Activated T-cell treated with anti-CD3 and anti-CD28 coated beads, Interleukin-2, amount 50 U/mL, for 24 hours (primary cell): ENCODE measurements around the gene NEGR1.

Experiments used
- DNase-seq: peaks from one replicate; pipeline ENCODE4 v3.0.0-alpha.2; 2020
- H3K27ac Mint-ChIP-seq: 2 replicates; pipeline ENCODE4 v1.8.0; 2020; ENCODE audit warnings: mild to moderate bottlenecking, mixed read lengths
- H3K27me3 Mint-ChIP-seq: 2 replicates; pipeline ENCODE4 v1.8.0; 2020; ENCODE audit warnings: mixed read lengths
- H3K36me3 Mint-ChIP-seq: 2 replicates; pipeline ENCODE4 v1.8.0; 2020; ENCODE audit warnings: low read depth, mixed read lengths
- H3K4me1 Mint-ChIP-seq: 2 replicates; pipeline ENCODE4 v1.8.0; 2020; ENCODE audit warnings: low read depth, mixed read lengths
- H3K4me3 Mint-ChIP-seq: 2 replicates; pipeline ENCODE4 v1.8.0; 2020; ENCODE audit warnings: mild to moderate bottlenecking, moderate library complexity, mixed read lengths
- H3K9me3 Mint-ChIP-seq: 2 replicates; pipeline ENCODE4 v1.8.0; 2020; ENCODE audit warnings: mixed read lengths

Gene NEGR1

DNA sequence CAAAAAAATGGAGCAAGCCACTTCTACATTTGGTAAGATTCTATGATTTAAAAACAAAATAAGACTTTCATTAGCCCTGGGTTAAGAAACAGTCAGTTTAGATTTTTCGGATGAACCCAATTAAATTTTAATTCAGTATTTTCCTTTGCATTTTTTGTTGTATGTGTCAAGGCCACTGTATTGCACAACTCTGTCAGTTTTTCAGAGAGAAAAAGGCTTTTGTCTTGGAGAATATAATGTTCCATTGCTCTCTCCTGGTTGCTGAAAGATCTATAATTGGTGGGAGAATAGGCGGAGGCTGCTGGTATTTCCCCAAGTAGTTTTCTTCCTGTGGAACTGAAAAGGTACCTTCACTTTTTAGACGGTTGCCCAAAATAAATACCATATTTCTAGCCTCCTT, 84.6 kb downstream of the NEGR1 start:
- H3K36me3 Mint-ChIP-seq, result no peaks in the 10 kb centered on the region
- H3K4me3 Mint-ChIP-seq, result no peak overlapping the region
- H3K27me3 Mint-ChIP-seq, result no peaks in the 10 kb centered on the region
- H3K9me3 Mint-ChIP-seq, result no peaks in the 10 kb centered on the region
- no peaks in the 10 kb centered on the region for H3K4me1 Mint-ChIP-seq
- DNase-seq, result no peak
- H3K27ac Mint-ChIP-seq, result no peak overlapping the region

DNA sequence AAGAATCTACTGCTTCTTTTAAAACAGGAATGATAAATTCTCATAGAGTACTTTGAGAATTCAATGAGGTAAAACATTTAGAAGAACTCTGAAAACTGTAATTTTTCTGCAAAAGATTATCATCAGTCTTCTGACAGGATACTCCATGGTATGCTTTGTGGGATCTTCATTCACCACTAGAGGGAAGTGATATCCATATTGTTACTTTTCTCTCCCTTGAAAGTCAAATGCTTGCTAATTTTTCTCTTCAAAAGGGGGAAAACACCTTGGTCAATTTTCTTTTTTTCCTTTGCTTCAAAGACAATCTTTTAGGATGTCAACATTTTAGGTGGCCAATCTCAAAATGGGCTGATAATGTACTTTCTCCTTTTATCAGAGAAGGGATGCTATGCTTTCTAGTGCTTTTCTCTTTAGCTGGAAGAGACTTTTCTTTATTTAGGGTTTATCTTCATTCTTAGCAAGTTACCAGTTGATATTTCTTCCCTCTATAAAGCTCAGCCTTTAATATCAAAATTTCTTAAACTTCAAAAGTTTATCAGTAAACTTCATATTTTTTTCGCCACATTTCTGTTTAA, 95.5 kb downstream of the NEGR1 start:
- Mint-ChIP-seq H3K9me3 (no peaks in the 10 kb centered on the region), H3K4me1 (no peaks in the 10 kb centered on the region), H3K27me3 (no peaks in the 10 kb centered on the region), H3K4me3 (no peak overlapping the region), H3K36me3 (no peaks in the 10 kb centered on the region), H3K27ac (no peak overlapping the region)
- no peak for DNase-seq

DNA sequence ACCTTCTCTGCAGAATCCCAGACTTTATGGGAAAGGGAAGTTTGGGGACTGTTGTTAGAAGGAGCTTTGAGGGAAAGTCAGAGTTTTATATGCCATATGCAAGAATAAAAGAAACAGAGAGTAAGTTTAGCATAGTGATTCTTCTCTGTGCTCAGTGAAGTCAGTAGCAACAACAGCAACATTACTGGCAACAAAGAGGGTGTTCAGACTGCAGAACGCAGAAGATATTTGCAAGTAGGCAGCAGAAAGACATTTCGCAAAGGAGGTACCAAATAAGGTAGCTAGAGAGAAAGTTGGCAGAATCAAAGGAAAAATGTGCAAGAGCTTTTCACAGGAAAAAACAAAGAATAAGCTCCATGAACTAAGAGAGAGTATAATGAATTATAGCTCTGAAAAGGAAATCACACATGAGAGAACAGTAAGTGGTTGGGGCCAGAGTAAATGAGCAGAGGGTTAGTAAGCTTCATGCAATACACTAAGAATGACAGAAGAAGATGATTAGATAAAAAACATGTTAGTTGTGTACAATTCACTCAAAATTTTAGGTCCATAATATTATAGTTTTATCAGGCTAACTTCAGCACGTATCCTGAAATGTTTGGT, 98.1 kb downstream of the NEGR1 start:
- Mint-ChIP-seq H3K9me3 (no peaks in the 10 kb centered on the region), H3K27ac (no peak overlapping the region), H3K4me1 (no peaks in the 10 kb centered on the region), H3K27me3 (no peaks in the 10 kb centered on the region), H3K36me3 (no peaks in the 10 kb centered on the region), H3K4me3 (no peak overlapping the region)
- DNase-seq, result no peak

DNA sequence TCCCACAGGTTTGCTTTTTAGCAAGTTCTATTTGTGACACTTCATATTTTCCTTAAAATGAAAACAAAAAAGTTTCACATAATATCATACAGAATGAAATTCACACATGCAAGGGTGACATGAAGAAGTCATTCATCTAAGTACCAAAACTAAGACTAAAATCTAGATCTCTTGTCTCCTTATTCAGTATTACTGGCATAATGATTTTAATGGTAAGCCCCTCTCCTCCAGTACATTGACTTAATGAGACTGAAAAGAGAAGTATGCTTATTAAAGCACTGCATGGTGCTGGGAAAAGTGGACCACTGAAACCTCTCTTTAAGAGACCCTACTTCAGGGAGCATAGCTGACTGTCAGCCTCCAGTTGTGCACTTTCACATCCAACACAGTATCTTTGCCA, 99.5 kb downstream of the NEGR1 start:
- H3K4me3 Mint-ChIP-seq, result no peak overlapping the region
- no peak overlapping the region for H3K27ac Mint-ChIP-seq
- no peaks in the 10 kb centered on the region for H3K9me3 Mint-ChIP-seq
- H3K36me3 Mint-ChIP-seq, result no peaks in the 10 kb centered on the region
- no peak for DNase-seq
- no peaks in the 10 kb centered on the region for H3K4me1 Mint-ChIP-seq
- H3K27me3 Mint-ChIP-seq, result no peaks in the 10 kb centered on the region

GRCh38 chr1:72178266-72178665, 104.1 kb downstream of the NEGR1 start:
- no peak overlapping the region for H3K4me3 Mint-ChIP-seq
- DNase-seq, result no peak
- no peaks in the 10 kb centered on the region for H3K9me3 Mint-ChIP-seq
- no peaks in the 10 kb centered on the region for H3K36me3 Mint-ChIP-seq
- no peak overlapping the region for H3K27ac Mint-ChIP-seq
- H3K4me1 Mint-ChIP-seq, result no peaks in the 10 kb centered on the region
- no peaks in the 10 kb centered on the region for H3K27me3 Mint-ChIP-seq

GRCh38 chr1:72177711-72178110, 104.6 kb downstream of the NEGR1 start:
- DNase-seq, result no peak
- Mint-ChIP-seq H3K4me1 (no peaks in the 10 kb centered on the region), H3K4me3 (no peak overlapping the region), H3K27me3 (no peaks in the 10 kb centered on the region), H3K27ac (no peak overlapping the region), H3K36me3 (no peaks in the 10 kb centered on the region), H3K9me3 (no peaks in the 10 kb centered on the region)

DNA sequence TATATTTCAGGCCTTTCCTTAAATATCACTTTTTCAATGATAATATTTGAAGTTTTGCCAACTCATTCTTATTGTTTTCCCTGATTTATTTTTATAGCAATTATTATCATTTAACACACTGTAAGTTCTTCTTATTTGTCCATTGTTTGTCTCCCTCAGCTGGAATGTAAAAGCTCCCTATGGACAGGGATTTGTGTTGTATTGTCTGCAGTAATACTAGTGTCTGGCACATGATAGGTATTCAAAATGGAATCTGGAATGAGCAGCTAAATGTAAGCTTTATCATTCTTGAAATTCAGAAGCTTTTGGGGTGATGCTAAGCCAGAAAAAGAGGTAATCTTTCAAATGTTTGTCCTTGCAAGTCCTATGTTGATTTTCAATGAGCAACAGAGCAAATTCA, 112.1 kb downstream of the NEGR1 start:
- DNase-seq, result no peak
- Mint-ChIP-seq H3K4me3 (no peak overlapping the region), H3K27me3 (no peaks in the 10 kb centered on the region), H3K36me3 (no peaks in the 10 kb centered on the region), H3K9me3 (no peaks in the 10 kb centered on the region), H3K27ac (no peak overlapping the region), H3K4me1 (no peaks in the 10 kb centered on the region)

GRCh38 chr1:72166426-72166825, 115.9 kb downstream of the NEGR1 start:
- H3K4me1 Mint-ChIP-seq, result no peaks in the 10 kb centered on the region
- no peaks in the 10 kb centered on the region for H3K9me3 Mint-ChIP-seq
- DNase-seq, result no peak
- no peak overlapping the region for H3K27ac Mint-ChIP-seq
- H3K27me3 Mint-ChIP-seq, result no peaks in the 10 kb centered on the region
- H3K36me3 Mint-ChIP-seq, result no peaks in the 10 kb centered on the region
- no peak overlapping the region for H3K4me3 Mint-ChIP-seq

- H3K27ac Mint-ChIP-seq, result no peak overlapping the region
- no peaks in the 10 kb centered on the region for H3K27me3 Mint-ChIP-seq
- H3K4me1 Mint-ChIP-seq, result no peaks in the 10 kb centered on the region
- H3K4me3 Mint-ChIP-seq, result no peak overlapping the region
- H3K9me3 Mint-ChIP-seq, result no peaks in the 10 kb centered on the region
- DNase-seq, result no peak
- no peaks in the 10 kb centered on the region for H3K36me3 Mint-ChIP-seq
These were observed 131.8 kb downstream of the NEGR1 start for GRCh38 chr1:72150508-72150907.

DNA sequence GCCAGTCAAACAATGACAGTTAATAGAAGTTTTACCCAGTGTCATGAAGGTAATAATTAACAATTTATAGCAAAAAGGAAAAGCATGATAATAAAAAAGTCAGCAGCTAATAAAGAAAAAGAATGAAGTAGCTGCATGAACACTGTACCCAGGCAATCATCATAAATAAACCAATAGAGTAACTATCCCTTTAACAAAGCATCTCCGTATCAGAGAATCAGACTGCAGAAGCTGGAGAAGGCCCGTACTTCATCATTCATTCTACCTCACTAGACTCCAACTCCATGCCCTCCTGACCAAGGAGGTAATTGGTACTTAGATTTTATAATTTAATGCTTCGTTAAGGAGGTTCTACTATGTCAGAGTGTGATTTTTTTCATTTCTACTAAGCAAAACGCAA, 140.5 kb downstream of the NEGR1 start:
- no peak overlapping the region for H3K4me3 Mint-ChIP-seq
- no peaks in the 10 kb centered on the region for H3K27me3 Mint-ChIP-seq
- no peak overlapping the region for H3K27ac Mint-ChIP-seq
- DNase-seq, result no peak
- no peaks in the 10 kb centered on the region for H3K9me3 Mint-ChIP-seq
- H3K4me1 Mint-ChIP-seq, result no peaks in the 10 kb centered on the region
- no peaks in the 10 kb centered on the region for H3K36me3 Mint-ChIP-seq

GRCh38 chr1:72140222-72140621, 142.1 kb downstream of the NEGR1 start:
- Mint-ChIP-seq H3K27me3 (no peaks in the 10 kb centered on the region), H3K36me3 (no peaks in the 10 kb centered on the region), H3K27ac (no peak overlapping the region), H3K4me1 (no peaks in the 10 kb centered on the region), H3K4me3 (no peak overlapping the region), H3K9me3 (peaks cover 6% of the 10 kb centered on the region)
- DNase-seq, result no peak

GRCh38 chr1:72137656-72138055, 144.7 kb downstream of the NEGR1 start:
- H3K4me3 Mint-ChIP-seq, result no peak overlapping the region
- no peak for DNase-seq
- peaks cover 6% of the 10 kb centered on the region for H3K9me3 Mint-ChIP-seq
- H3K27ac Mint-ChIP-seq, result no peak overlapping the region
- no peaks in the 10 kb centered on the region for H3K36me3 Mint-ChIP-seq
- no peaks in the 10 kb centered on the region for H3K27me3 Mint-ChIP-seq
- H3K4me1 Mint-ChIP-seq, result no peaks in the 10 kb centered on the region

DNA sequence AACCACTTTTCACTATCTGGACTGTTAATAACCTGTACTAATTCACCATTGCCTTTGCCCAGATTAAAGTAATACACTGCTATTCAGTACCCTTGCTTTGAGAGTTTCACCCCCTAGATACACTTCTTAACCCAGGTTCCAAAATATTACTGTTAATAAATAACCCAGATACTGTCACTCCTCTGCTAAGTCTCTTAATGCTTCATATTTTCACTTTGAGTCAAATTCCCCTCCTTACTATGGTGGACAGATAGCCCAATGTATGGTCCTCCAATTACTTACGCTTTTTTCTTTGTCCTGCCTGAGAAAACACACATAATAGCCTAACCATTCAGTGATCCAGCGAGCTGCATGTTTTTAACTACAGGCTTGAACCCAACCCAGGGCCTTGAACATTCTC, 152.5 kb downstream of the NEGR1 start:
- H3K4me1 Mint-ChIP-seq, result no peaks in the 10 kb centered on the region
- no peak overlapping the region for H3K27ac Mint-ChIP-seq
- H3K9me3 Mint-ChIP-seq, result no peaks in the 10 kb centered on the region
- no peak for DNase-seq
- H3K4me3 Mint-ChIP-seq, result no peak overlapping the region
- no peaks in the 10 kb centered on the region for H3K36me3 Mint-ChIP-seq
- no peaks in the 10 kb centered on the region for H3K27me3 Mint-ChIP-seq

DNA sequence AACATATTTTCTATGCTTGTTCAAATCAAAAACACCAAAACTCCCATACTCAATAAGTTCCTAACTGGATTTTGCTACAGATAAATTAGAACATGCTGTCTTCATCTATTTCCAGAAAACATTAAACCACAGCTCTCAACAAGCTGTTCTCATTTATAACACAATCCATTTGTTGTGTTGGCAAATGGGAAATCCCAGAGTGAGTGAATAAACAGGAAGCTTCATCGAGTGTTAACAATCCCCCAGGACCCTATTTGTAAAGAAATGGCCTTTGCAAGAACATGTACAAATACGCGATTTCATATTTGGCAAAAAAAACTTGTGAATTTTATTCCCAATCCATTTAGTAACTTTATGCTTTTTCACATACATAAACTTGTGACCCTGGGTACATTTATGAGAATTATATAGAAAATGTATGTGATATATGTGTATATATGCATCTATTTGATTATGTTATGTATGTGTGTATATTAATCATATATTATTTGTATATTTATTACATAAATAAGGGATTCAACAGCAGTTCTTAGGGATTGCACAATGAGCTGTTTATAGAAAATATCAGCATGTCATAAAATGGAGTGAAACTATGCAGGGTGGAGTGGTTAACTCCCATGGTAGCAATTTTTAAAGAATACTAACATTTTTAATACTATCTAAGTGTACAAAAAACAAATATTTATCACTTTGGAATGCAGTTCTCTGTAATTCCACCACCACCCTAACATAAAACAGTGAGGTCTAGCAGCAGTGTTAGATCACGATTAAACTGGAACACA, 160.0 kb downstream of the NEGR1 start:
- H3K27me3 Mint-ChIP-seq, result no peaks in the 10 kb centered on the region
- H3K36me3 Mint-ChIP-seq, result no peaks in the 10 kb centered on the region
- H3K4me1 Mint-ChIP-seq, result no peaks in the 10 kb centered on the region
- DNase-seq, result no peak
- H3K9me3 Mint-ChIP-seq, result no peaks in the 10 kb centered on the region
- H3K4me3 Mint-ChIP-seq, result no peak overlapping the region
- no peak overlapping the region for H3K27ac Mint-ChIP-seq

- Mint-ChIP-seq H3K27ac (no peak overlapping the region), H3K27me3 (no peaks in the 10 kb centered on the region), H3K36me3 (no peaks in the 10 kb centered on the region), H3K9me3 (no peaks in the 10 kb centered on the region), H3K4me1 (no peaks in the 10 kb centered on the region), H3K4me3 (no peak overlapping the region)
- DNase-seq, result no peak
These were observed 162.8 kb downstream of the NEGR1 start for GRCh38 chr1:72119491-72119890.
